ENCODE results near the gene PERP.

DNA sequence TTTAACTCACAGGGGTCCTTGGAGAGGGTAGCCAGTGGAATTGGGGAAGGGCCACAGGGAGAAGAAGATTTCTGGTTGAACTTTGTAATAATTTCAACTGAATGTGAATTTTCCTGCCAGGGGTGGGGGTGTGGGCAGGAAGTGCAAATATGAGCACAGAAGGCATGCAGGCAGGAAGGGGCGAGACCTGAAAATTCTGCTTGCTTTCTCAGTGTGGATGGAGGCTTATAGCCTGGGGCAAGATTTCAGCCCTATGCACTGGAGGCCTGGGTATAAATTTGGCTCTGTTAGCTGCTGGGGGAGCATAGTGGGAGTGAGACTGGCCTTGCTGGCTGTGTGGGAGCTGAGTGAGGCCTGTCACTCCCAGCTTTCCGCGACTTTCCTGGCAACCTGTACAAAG is 54.4 kb downstream of the PERP start:
- no peak for TF ChIP-seq SUZ12 (IDR thresholded peaks at IDR 0.05; ENCODE audit: extremely low read depth, insufficient read depth, insufficient read length)
- TF ChIP-seq YY1 (IDR thresholded peaks at IDR 0.05; ENCODE audit: insufficient read depth, insufficient read length), result no peak
- no peak for TF ChIP-seq ZNF274 (IDR thresholded peaks at IDR 0.05; ENCODE audit: low read depth, low read length)

Data from NT2/D1 (cell line).